BE2C (cell line): ENCODE results near the gene CDX2.

Experiments used
- DNase-seq: peaks from one replicate; pipeline ENCODE4 v3.0.0-alpha.2; 2020
- H3K27me3 ChIP-seq: fragments of 250-450 bp; sonication (Bioruptor Pico); 2 replicates; pipeline ENCODE4 v1.5.1; 2020; ENCODE audit warnings: mild to moderate bottlenecking
- H3K36me3 ChIP-seq: fragments of 250-450 bp; sonication (Bioruptor Pico); 2 replicates; pipeline ENCODE4 v1.5.1; 2020; ENCODE audit warnings: mild to moderate bottlenecking
- H3K4me1 ChIP-seq: fragments of 250-450 bp; sonication (Bioruptor Pico); 2 replicates; pipeline ENCODE4 v1.5.1; 2020
- H3K4me3 ChIP-seq: 2 replicates; pipeline ENCODE4 v1.5.1; 2011; ENCODE audit warnings: low read depth, low read length
- H3K9me3 ChIP-seq: fragments of 250-450 bp; sonication (Bioruptor Pico); 2 replicates; pipeline ENCODE4 v1.5.1; 2020
- CTCF ChIP-seq: IDR thresholded peaks from 2 replicates; pipeline ENCODE4 v1.5.1; 2012; ENCODE audit warnings: mild to moderate bottlenecking, low read depth, low read length

CDX2 gene

GRCh38 chr13:27970382-27971235 lies 1.5 kb upstream of the CDX2 start:
- peaks cover 100% of the 10 kb centered on the region for H3K27me3 ChIP-seq
- TF ChIP-seq CTCF = no peak
- no peak for DNase-seq
- no peaks in the 10 kb centered on the region for H3K9me3 ChIP-seq
- no peaks in the 10 kb centered on the region for H3K36me3 ChIP-seq
- no peaks in the 10 kb centered on the region for H3K4me1 ChIP-seq
- H3K4me3 ChIP-seq = no peak overlapping the region

- no peaks in the 10 kb centered on the region for H3K9me3 ChIP-seq
- no peak for DNase-seq
- no peaks in the 10 kb centered on the region for H3K4me1 ChIP-seq
- H3K36me3 ChIP-seq = no peaks in the 10 kb centered on the region
- peaks cover 100% of the 10 kb centered on the region for H3K27me3 ChIP-seq
- TF ChIP-seq CTCF = no peak
- H3K4me3 ChIP-seq = no peak overlapping the region
These were observed 733 bp upstream of the CDX2 start for GRCh38 chr13:27969866-27970229.

GRCh38 chr13:27968316-27969081 lies 616 bp downstream of the CDX2 start:
- Histone ChIP-seq H3K36me3 (no peaks in the 10 kb centered on the region), H3K9me3 (no peaks in the 10 kb centered on the region), H3K4me1 (no peaks in the 10 kb centered on the region), H3K27me3 (peaks cover 100% of the 10 kb centered on the region), H3K4me3 (no peak overlapping the region)
- no peak for DNase-seq
- TF ChIP-seq CTCF = no peak

DNA sequence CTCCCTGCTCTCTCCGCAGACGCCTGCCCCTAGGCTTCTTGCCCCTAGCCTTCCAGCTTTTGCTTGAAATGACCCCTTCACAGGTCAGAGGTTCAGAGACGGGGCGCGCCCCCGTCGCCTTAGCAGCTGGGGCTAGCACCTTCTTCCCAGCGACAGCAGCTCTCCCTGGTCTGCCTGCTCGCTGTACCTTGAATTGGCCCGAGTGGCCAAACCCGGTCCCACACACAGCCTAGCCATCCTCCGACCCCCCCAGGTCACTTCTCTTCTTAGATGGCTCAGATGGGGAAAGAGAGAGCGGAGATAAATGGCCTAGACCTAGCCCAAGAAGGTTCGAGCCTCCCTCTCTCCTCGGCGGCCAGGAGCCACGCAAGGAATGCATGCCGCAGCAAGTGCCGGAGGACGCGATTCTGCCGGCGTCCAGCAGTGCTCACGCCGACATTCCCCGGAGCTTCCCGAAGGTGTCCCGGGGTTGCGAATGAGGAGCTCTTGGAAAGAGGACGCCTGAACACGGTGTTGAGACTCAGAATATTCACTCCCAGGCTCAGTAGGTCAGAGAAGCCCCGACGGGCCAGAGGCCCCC lies 1.3 kb downstream of the CDX2 start:
- TF ChIP-seq CTCF = no peak
- no peak for DNase-seq
- no peak overlapping the region for H3K4me3 ChIP-seq
- H3K36me3 ChIP-seq = no peaks in the 10 kb centered on the region
- no peaks in the 10 kb centered on the region for H3K9me3 ChIP-seq
- no peaks in the 10 kb centered on the region for H3K4me1 ChIP-seq
- H3K27me3 ChIP-seq = peaks cover 99% of the 10 kb centered on the region

GRCh38 chr13:27967203-27967735 lies 1.8 kb downstream of the CDX2 start:
- no peaks in the 10 kb centered on the region for H3K9me3 ChIP-seq
- no peak for TF ChIP-seq CTCF
- no peaks in the 10 kb centered on the region for H3K36me3 ChIP-seq
- H3K4me3 ChIP-seq = no peak overlapping the region
- H3K27me3 ChIP-seq = peaks cover 98% of the 10 kb centered on the region
- DNase-seq = no peak
- H3K4me1 ChIP-seq = no peaks in the 10 kb centered on the region
